Upper lobe of right lung (tissue), 1 donor: ENCODE data around the gene ANKZF1. TPM values are rescaled to one million over a fixed set of nuclear protein-coding genes. Genes with fewer than 3 reads are reported as not detected.
A peak's percentile ranks its signal among the peaks of the same experiment; 100 is the strongest.

Experiments
- ATAC-seq: fragments of 200-7000 bp; cut with Tn5 transposase; one replicate; pipeline ENCODE4 v1.9.1; 2020; ENCODE audit warnings: mild to moderate bottlenecking, moderate library complexity
- DNase-seq: peaks from one replicate; pipeline ENCODE4 v3.0.0-alpha.2; 2020
- H3K27ac ChIP-seq: fragments of 200-600 bp; one replicate; pipeline ENCODE4 v1.8.0; 2022
- H3K27me3 ChIP-seq: fragments of 200-600 bp; one replicate; pipeline ENCODE4 v1.8.0; 2022; ENCODE audit warnings: mild to moderate bottlenecking
- H3K36me3 ChIP-seq: fragments of 200-600 bp; one replicate; pipeline ENCODE4 v1.8.0; 2022
- H3K4me1 ChIP-seq: fragments of 200-600 bp; one replicate; pipeline ENCODE4 v1.8.0; 2022
- H3K4me3 ChIP-seq: fragments of 200-600 bp; one replicate; pipeline ENCODE4 v1.8.0; 2022; ENCODE audit warnings: mild to moderate bottlenecking
- H3K9me3 ChIP-seq: fragments of 200-600 bp; one replicate; pipeline ENCODE4 v1.8.0; 2022
- CTCF ChIP-seq: fragments of 200-600 bp; IDR thresholded peaks from one replicate; pipeline ENCODE4 v1.8.0; 2022; ENCODE audit warnings: antibody characterized with exemption
- intact Hi-C: fragments of 100-400 bp; cut with DNase I; formaldehyde crosslinking; loops from one replicate; pipeline ENCODE4 v1.11.0; 2022
- total RNA-seq: library from RNA; stranded (reverse); fragmentation: NEBNext Ultra II Directional; extraction: Animal tissue kit (Norgen Biotek cat#: 25700); gene quantifications from one replicate; pipeline ENCODE4 v1.2.1, GENCODE V29; 2021
- donor health status: DM: no; HTN: yes; CAD: no; lungs with severe emphysema.

The ANKZF1 gene
- total RNA-seq, 1 donor from 2014 or later: 37.6 TPM

- DNase-seq (peak; percentile 98), ATAC-seq (peak; percentile 98)
- peak; percentile 16 for TF ChIP-seq CTCF
- peak within 1 kb of the TSS; percentile 73 for H3K4me3 ChIP-seq
- H3K27ac ChIP-seq: peak within 1 kb of the TSS; percentile 90
- H3K36me3 ChIP-seq: peaks cover 26% of the 10 kb centered on the region
- peaks cover 18% of the 10 kb centered on the region for H3K4me1 ChIP-seq
- H3K27me3 ChIP-seq: no peaks in the 10 kb centered on the region
- intact Hi-C loops: no loop called here
- H3K9me3 ChIP-seq: no peaks in the 10 kb centered on the region
Measured at GRCh38 chr2:219206328-219207133, 23.1 kb upstream of the ANKZF1 start, which contains the start of gene ZFAND2B. ZFAND2B (plus strand) TSS chr2:219206782; CDS start chr2:219206988, 206 bp downstream.

GRCh38 chr2:219207134-219207883 lies 22.3 kb upstream of the ANKZF1 start:
- H3K4me1 ChIP-seq: peaks cover 18% of the 10 kb centered on the region
- no peaks in the 10 kb centered on the region for H3K27me3 ChIP-seq
- no peak for ATAC-seq
- no peak for DNase-seq
- no peaks in the 10 kb centered on the region for H3K9me3 ChIP-seq
- no peak for TF ChIP-seq CTCF
- peak overlapping the region; percentile 73 for H3K4me3 ChIP-seq
- intact Hi-C loops: no loop called here
- H3K27ac ChIP-seq: peak overlapping the region; percentile 90
- H3K36me3 ChIP-seq: peaks cover 26% of the 10 kb centered on the region

GRCh38 chr2:219207884-219208740 lies 21.5 kb upstream of the ANKZF1 start:
- no peak for ATAC-seq
- no peak for DNase-seq
- peaks cover 18% of the 10 kb centered on the region for H3K4me1 ChIP-seq
- no peak for TF ChIP-seq CTCF
- H3K27me3 ChIP-seq: no peaks in the 10 kb centered on the region
- H3K9me3 ChIP-seq: no peaks in the 10 kb centered on the region
- H3K36me3 ChIP-seq: peaks cover 34% of the 10 kb centered on the region
- intact Hi-C loops: no loop called here
- peak overlapping the region; percentile 90 for H3K27ac ChIP-seq
- peak overlapping the region; percentile 73 for H3K4me3 ChIP-seq

- no peak for DNase-seq
- Histone ChIP-seq H3K36me3 (peaks cover 45% of the 10 kb centered on the region), H3K4me3 (no peak overlapping the region), H3K27me3 (no peaks in the 10 kb centered on the region), H3K27ac (no peak overlapping the region), H3K4me1 (peaks cover 18% of the 10 kb centered on the region), H3K9me3 (no peaks in the 10 kb centered on the region)
- TF ChIP-seq CTCF: no peak
- intact Hi-C loops: no loop called here
- no peak for ATAC-seq
Measured at GRCh38 chr2:219209236-219210195, 20.1 kb upstream of the ANKZF1 start.
